Measurements from ENCODE around the gene SUGCT. TPM values are rescaled to one million over a fixed set of nuclear protein-coding genes. Genes with fewer than 3 reads are reported as not detected.

Gene SUGCT
- total and polyA plus RNA-seq, 2 of the 13 experiments (the other 11 are each of a cell fraction or from before 2014, with no cell fraction given): 10.1 to 22.2 TPM

DNA sequence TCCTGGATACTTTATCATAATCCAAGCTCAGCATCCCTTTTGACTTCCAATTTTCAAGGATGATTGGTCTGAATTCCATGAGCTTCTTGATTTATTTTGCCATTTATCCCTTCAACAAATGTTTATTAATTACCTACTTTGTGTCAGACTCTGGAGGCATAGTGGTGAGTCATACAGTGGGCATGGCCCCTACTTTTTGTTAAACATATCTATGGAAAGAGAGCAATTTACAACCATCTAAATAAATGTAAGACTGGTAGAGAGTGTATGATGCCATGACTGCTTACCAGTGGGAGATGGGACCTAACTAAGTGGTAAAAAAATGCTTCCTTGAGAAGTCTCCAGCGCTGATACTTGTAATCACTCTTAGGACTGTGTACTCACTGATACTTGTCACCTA lies 286.6 kb downstream of the SUGCT start:
- WGBS (ENCODE audit: low lambda C conversion rate): 100% methylated on average over 1 of the region's 1 CpG
- BruUV-seq (replicated peaks): no TSS peak
- POLR2A ChIA-PET: no interaction called here

More for the DNA sequence above, 286.6 kb downstream of the SUGCT start:
- H3K27ac ChIP-seq (ENCODE audit: extremely low read length, insufficient read depth, low read length): no peak overlapping the region
- H3K27me3 ChIP-seq (ENCODE audit: control insufficient read depth in 1 of 2, insufficient read depth in 2 of 2, low read length in 2 of 2): no peaks in the 10 kb centered on the region
- H3K9me3 ChIP-seq (ENCODE audit: low read length): no peaks in the 10 kb centered on the region
- peaks cover 6% of the 10 kb centered on the region; the same call in 1 of the 2 replicates for H3K4me1 ChIP-seq (ENCODE audit: insufficient read depth, low read length)
- no peak for TF ChIP-seq AKNA (CRISPR knock-in tag; IDR thresholded peaks at IDR 0.05; ENCODE audit: borderline replicate concordance)
- CTCF ChIA-PET (ENCODE audit: low intra/inter-chr PET ratio, low total read pairs): no interaction called here
- H4K20me1 ChIP-seq (ENCODE audit: insufficient read depth, low read length): no peaks in the 10 kb centered on the region
- no peak overlapping the region for H3K4me3 ChIP-seq (replicated peaks in 1 of 3; ENCODE audit: insufficient read depth in 1 of 3, low read depth in 2 of 3, low read length in 3 of 3)
- no peak overlapping the region for H3K4me2 ChIP-seq (ENCODE audit: low read depth, low read length)
- intact Hi-C loops (cut with micrococcal nuclease; ENCODE audit: unreplicated experiment): no loop called here
- no peak overlapping the region for H3K9ac ChIP-seq (ENCODE audit: insufficient read depth, low read depth, low read length)
- DNase-seq (ENCODE audit: low spot score) (no peak), FAIRE-seq (no peak), ATAC-seq (no peak)
- no peak overlapping the region for H2AFZ ChIP-seq (ENCODE audit: low read length)
- H3K79me2 ChIP-seq (ENCODE audit: insufficient read depth, low read length): no peaks in the 10 kb centered on the region
- in situ Hi-C loops (cut with HindIII; ENCODE audit: extremely low pct_ligation_motif_present, low pct_unique_long_range_greater_than_20kb): no loop called here
- H3K36me3 ChIP-seq (replicated peaks in 1 of 2; ENCODE audit: control insufficient read depth in 1 of 2, insufficient read depth in 2 of 2, low read length in 2 of 2): no peaks in the 10 kb centered on the region
